HEK293T (cell line): ENCODE data around the gene BABAM1.

ENCODE experiments used
- CTCF ChIA-PET: fragments of 350-600 bp; formaldehyde crosslinking; extraction: SDS; loops from one replicate; lab custom pipeline; 2021; ENCODE audit warnings: antibody characterized with exemption, inconsistent platforms; lab: Yijun Ruan, JAX
- POLR2A ChIA-PET: fragments of 350-600 bp; formaldehyde crosslinking; extraction: SDS; loops from one replicate; lab custom pipeline; 2020; ENCODE audit warnings: antibody characterized with exemption, inconsistent platforms; lab: Yijun Ruan, JAX
- DNase-seq: peaks from one replicate; pipeline ENCODE4 v3.0.0; 2012; ENCODE audit warnings: mixed read lengths; ENCODE audit errors: extremely low spot score
- ARNT ChIP-seq: fragments of 450-650 bp; IDR thresholded peaks from 2 replicates; pipeline ENCODE4 v1.6.1; 2017; ENCODE audit warnings: mild to moderate bottlenecking
- BHLHE40 ChIP-seq: fragments of 450-650 bp; IDR thresholded peaks from 2 replicates; pipeline ENCODE4 v1.6.1; 2016; ENCODE audit warnings: mild to moderate bottlenecking, moderate library complexity, borderline replicate concordance
- CTBP1 ChIP-seq: fragments of 450-650 bp; IDR thresholded peaks from 2 replicates; pipeline ENCODE4 v1.6.1; 2016; ENCODE audit warnings: borderline replicate concordance
- ELF4 ChIP-seq: fragments of 450-650 bp; IDR thresholded peaks from 2 replicates; pipeline ENCODE4 v1.6.1; 2017; ENCODE audit warnings: antibody characterized with exemption
- FOXA1 ChIP-seq: fragments of 450-650 bp; IDR thresholded peaks from 2 replicates; pipeline ENCODE4 v1.6.1; 2016; ENCODE audit warnings: mild to moderate bottlenecking
- FOXK2 ChIP-seq: fragments of 450-650 bp; IDR thresholded peaks from 2 replicates; pipeline ENCODE4 v1.6.1; 2016; ENCODE audit warnings: mild to moderate bottlenecking
- FOXM1 ChIP-seq: fragments of 450-650 bp; IDR thresholded peaks from 2 replicates; pipeline ENCODE4 v1.6.1; 2017; ENCODE audit warnings: mild to moderate bottlenecking, borderline replicate concordance
- HDGF ChIP-seq: fragments of 450-650 bp; IDR thresholded peaks from 2 replicates; pipeline ENCODE4 v1.6.1; 2017; ENCODE audit warnings: antibody characterized with exemption, borderline replicate concordance
- L3MBTL2 ChIP-seq: fragments of 450-650 bp; conservative IDR thresholded peaks from 2 replicates; pipeline ENCODE4 v1.6.1; 2016; ENCODE audit warnings: mild to moderate bottlenecking
- LEF1 ChIP-seq: fragments of 450-650 bp; IDR thresholded peaks from 2 replicates; pipeline ENCODE4 v1.6.1; 2017; ENCODE audit warnings: mild to moderate bottlenecking, borderline replicate concordance
- NFRKB ChIP-seq: fragments of 450-650 bp; IDR thresholded peaks from 2 replicates; pipeline ENCODE4 v1.6.1; 2016; ENCODE audit warnings: mild to moderate bottlenecking, moderate library complexity
- SP1 ChIP-seq: fragments of 450-650 bp; IDR thresholded peaks from 2 replicates; pipeline ENCODE4 v1.6.1; 2017
- SUZ12 ChIP-seq: fragments of 450-650 bp; IDR thresholded peaks from 2 replicates; pipeline ENCODE4 v1.6.1; 2016; ENCODE audit warnings: mild to moderate bottlenecking
- TARDBP ChIP-seq: fragments of 450-650 bp; IDR thresholded peaks from 2 replicates; pipeline ENCODE4 v1.6.1; 2016
- ZNF384 ChIP-seq: fragments of 450-650 bp; IDR thresholded peaks from 2 replicates; pipeline ENCODE4 v1.6.1; 2016
- TF ChIP-seq, protein P1 (sequence below): fragments of 450-650 bp; IDR thresholded peaks from 2 replicates; pipeline ENCODE4 v1.6.1; 2016

The BABAM1 gene

DNA sequence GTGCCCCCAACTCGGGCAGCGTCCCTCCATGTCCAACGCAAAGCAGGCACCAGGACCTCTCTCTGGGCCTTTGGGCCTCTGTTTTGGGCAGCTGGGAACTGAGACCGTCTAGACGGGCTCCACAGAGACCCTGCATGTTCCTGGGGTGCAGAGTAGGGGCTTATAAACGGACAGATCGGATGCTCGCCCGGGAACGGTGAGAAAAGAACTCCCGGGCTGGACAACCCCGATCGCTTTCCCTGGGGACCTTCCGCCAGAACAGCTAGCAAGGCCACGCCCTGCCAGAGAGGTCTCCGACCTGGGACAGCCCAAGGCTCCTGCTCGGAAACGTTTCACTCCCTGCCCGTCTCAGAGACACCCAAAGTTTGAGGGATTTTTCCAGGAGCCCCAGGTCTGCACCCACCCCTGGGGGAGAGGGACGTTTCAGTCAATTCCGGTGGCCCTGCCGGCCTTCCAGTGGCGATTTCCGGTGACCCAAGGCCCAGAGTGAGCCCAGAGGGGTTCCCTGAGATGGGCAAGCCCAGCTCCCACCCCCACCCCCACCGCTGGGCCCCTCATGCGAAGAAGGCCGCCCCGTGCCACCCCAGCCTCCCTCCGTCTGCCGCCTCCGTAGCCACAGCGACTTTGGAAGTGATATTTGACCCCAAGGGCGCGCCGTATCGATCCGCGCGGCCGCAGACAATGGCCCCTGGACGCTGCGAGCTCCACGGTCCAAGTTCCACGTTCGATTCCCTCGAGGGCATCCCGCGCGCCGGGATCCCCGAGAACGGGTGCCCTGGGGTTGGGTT lies 23.2 kb upstream of the BABAM1 start:
- no peak for DNase-seq

DNA sequence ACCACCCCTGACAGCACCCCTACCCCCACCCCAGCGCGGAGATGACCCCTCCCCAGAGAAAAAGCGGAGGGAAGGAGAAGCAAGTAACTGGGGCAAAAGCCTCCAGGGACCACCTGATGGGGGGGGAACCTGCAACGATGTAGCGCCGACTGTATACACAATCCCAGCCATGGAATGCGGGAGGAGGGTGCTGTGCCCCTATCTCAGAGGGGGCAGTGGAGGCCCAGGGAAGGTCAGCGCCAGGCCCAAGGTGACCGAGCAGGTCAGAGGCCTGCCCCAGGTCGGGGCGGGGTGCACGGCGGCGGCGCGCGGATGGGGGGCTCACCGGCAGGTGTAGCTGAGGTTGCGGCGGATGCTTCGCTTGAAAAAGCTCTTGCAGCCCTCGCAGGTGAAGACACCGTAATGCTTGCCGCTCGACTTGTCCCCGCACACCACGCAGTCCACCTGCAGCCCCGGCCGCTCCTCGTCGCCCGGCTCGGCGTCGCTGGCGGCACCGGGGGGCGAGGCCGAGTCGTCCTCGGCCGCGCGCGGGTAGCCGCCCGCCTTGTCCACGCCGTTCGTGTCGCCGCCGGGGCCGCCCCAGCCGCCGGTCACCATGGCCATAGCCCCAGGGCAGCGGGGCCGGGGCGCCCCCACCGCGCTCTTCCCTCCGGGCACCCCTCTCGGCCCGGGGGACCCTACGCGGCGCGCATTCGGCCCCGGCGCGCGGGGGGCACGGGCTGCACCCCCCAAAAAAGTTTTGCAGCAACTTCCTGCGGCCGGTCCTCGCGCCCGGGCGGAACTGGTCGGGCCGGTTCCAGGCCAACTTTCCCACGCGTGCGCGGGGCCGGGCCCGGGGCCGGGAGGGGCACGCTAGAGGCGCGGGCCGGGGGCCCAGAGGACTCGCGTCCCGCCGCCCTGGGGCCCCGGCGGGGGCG lies 22.4 kb upstream of the BABAM1 start:
- DNase-seq, result no peak
- no peak for TF ChIP-seq FOXM1
- TF ChIP-seq ZNF384, result no peak
- TF ChIP-seq, protein P1, sequence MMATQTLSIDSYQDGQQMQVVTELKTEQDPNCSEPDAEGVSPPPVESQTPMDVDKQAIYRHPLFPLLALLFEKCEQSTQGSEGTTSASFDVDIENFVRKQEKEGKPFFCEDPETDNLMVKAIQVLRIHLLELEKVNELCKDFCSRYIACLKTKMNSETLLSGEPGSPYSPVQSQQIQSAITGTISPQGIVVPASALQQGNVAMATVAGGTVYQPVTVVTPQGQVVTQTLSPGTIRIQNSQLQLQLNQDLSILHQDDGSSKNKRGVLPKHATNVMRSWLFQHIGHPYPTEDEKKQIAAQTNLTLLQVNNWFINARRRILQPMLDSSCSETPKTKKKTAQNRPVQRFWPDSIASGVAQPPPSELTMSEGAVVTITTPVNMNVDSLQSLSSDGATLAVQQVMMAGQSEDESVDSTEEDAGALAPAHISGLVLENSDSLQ, result no peak
- no peak for TF ChIP-seq SUZ12
- no peak for TF ChIP-seq LEF1
- TF ChIP-seq SP1, result no peak
- no peak for TF ChIP-seq BHLHE40
- TF ChIP-seq ELF4, result no peak
- no peak for TF ChIP-seq HDGF
- ChIA-PET CTCF (interaction anchor here (1.2 kb wide), 1 partner anchor 9 kb away, joined by 3 read pairs; no protein-coding TSS in a partner anchor), POLR2A (interaction anchor here (1.1 to 1.5 kb wide), 3 partner anchors 9 to 35 kb away, joined by 3 to 4 read pairs (median 4); no protein-coding TSS in a partner anchor)

More for the DNA sequence above, 23.2 kb upstream of the BABAM1 start:
- ChIA-PET CTCF (interaction anchor here (0.8 to 1.2 kb wide), 3 partner anchors 9 to 18 kb away, joined by 3 to 6 read pairs (median 3); no protein-coding TSS in a partner anchor), POLR2A (interaction anchor here (0.9 to 1.5 kb wide), 6 partner anchors 8 to 65 kb away, joined by 3 to 5 read pairs (median 4); partner anchors contain the start of genes DDA1 and USE1)
- no peak for TF ChIP-seq NFRKB
- TF ChIP-seq FOXA1, result no peak
- TF ChIP-seq FOXK2, result no peak
- TF ChIP-seq HDGF, result no peak
- no peak for TF ChIP-seq TARDBP
- no peak for TF ChIP-seq LEF1
- no peak for TF ChIP-seq ZNF384
- no peak for TF ChIP-seq ELF4

DNA sequence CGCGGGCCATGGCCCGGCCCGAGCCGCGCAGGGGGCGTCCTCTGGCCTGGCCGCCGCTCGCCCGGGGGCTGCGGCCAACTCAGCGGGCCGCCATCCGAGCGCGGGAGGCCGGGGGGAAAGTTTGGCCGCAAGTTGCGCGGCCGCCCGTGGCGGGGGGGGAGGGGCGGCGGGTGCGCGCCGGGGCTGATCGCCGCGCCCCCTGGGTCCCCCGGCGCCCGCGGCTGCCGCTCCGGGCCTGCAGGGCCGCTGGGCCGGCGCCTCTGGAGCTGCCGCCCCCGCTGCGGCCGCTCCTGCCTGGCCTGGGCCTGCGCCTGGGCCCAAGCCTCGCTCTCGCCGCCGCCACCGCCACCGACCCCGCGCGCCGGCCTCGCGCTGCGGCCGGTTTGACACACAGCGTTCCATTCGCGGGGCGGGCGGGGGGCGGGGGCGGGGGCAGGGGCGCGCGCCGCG lies 21.7 kb upstream of the BABAM1 start, which contains the start of gene NR2F6:
Gene NR2F6, minus strand, starts transcription at position 385 of the 450 bp plus-strand sequence. CDS start 699 bp downstream, outside the sequence.
- DNase-seq, result no peak
- ChIA-PET POLR2A (no interaction called here), CTCF (no interaction called here)
- TF ChIP-seq BHLHE40 (no peak), ARNT (no peak), FOXM1 (no peak), FOXK2 (no peak), SP1 (no peak), ELF4 (no peak), HDGF (no peak), FOXA1 (no peak), TARDBP (no peak), SUZ12 (no peak), NFRKB (no peak), LEF1 (no peak), L3MBTL2 (no peak), ZNF384 (no peak), CTBP1 (no peak)
- TF ChIP-seq, protein P1, result no peak

DNA sequence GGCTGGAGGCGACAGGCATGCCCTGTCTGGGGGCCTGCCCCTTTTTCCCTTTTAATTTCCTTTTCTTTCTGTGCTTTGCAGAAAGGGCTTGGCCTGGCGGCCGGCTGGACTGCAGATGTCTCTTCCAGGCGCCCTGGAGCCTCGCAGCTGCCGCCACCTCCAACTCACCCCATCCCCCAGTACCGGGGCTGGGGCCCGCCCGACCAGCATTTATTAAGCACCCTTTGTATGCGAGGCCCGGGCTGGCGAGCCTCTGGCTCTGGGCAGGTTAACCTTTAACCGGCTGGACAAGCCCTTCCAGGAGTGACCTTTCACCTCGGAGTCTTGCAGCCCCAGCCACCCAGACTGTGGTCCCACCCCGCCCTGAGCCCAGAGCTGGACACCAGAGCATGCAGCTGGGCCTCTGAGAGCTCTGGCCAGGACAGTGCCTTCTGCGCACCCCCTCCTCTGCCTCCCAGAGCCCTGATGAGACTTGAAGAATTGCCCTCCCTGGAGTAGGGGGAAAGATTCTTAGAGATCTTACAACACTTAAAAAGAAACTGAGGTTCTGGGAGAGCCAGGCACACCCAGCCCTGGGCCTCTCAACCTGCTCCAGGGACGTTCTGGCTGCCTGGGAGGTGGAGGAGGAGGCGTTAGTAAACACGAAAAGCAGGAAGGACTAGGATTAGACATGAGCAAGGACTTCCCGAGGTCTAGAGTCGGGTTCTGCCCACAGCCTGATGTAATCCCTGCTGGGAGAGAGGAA lies 20.4 kb upstream of the BABAM1 start:
- no peak for DNase-seq
- TF ChIP-seq FOXA1 (no peak), CTBP1 (no peak), NFRKB (no peak), FOXK2 (no peak), ZNF384 (no peak), L3MBTL2 (no peak), ARNT (no peak), SP1 (no peak), LEF1 (no peak), BHLHE40 (no peak), FOXM1 (no peak), SUZ12 (no peak), TARDBP (no peak), HDGF (no peak), ELF4 (no peak)
- TF ChIP-seq, protein P1, result no peak
- POLR2A ChIA-PET, result no interaction called here
- CTCF ChIA-PET, result no interaction called here
